ENCODE data around the gene SLC29A4.

- TF ChIP-seq EZH2 (IDR thresholded peaks at IDR 0.05; ENCODE audit: low read length, unreplicated experiment) = no peak
- no peak for TF ChIP-seq CTCF (conservative IDR thresholded peaks at IDR 0.05; ENCODE audit: low read depth, low read length)
Measured at GRCh38 chr7:5295039-5296014, 12.6 kb downstream of the SLC29A4 start.

Data from PC-3 (cell line).